Skeletal muscle cell (primary cell): Measurements from ENCODE around the gene PARP6.
A peak's percentile ranks its signal among the peaks of the same experiment; 100 is the strongest.
"Not testable (repeated sequence)": the region's sequence is repeated elsewhere in the genome, so short reads cannot be mapped to it uniquely, and the experiment has no call there.

ENCODE experiments used
- DNase-seq: peaks from one replicate; pipeline ENCODE4 v3.0.0-alpha.2; 2010; ENCODE audit warnings: low read depth
- H3K4me3 ChIP-seq: 2 replicates; pipeline ENCODE4 v1.5.1; 2011; ENCODE audit warnings: low read depth, mild to moderate bottlenecking, control low read depth, low read length, moderate library complexity

Gene PARP6

GRCh38 chr15:72285402-72285801 is 13.0 kb upstream of the PARP6 start:
- no peak for DNase-seq
- H3K4me3 ChIP-seq: no peak overlapping the region

GRCh38 chr15:72284781-72285180 is 12.4 kb upstream of the PARP6 start:
- no peak overlapping the region for H3K4me3 ChIP-seq
- no peak for DNase-seq

GRCh38 chr15:72281713-72282112 is 9.4 kb upstream of the PARP6 start:
- no peak overlapping the region for H3K4me3 ChIP-seq
- no peak for DNase-seq

GRCh38 chr15:72280751-72281150 is 8.4 kb upstream of the PARP6 start:
- DNase-seq: no peak
- no peak overlapping the region for H3K4me3 ChIP-seq

- H3K4me3 ChIP-seq: no peak overlapping the region
- DNase-seq: no peak
Observed at GRCh38 chr15:72278737-72279136, 6.4 kb upstream of the PARP6 start.

- H3K4me3 ChIP-seq: no peak overlapping the region
- no peak for DNase-seq
Observed at GRCh38 chr15:72276326-72276700, 4.0 kb upstream of the PARP6 start.

- DNase-seq: peak; percentile 24
- not testable (repeated sequence) for H3K4me3 ChIP-seq
Observed at GRCh38 chr15:72275635-72276325, 3.4 kb upstream of the PARP6 start.

- H3K4me3 ChIP-seq: peak overlapping the region; percentile 77
- DNase-seq: no peak
Observed at GRCh38 chr15:72272997-72273352, 621 bp upstream of the PARP6 start.

- peak overlapping the region; percentile 77 for H3K4me3 ChIP-seq
- DNase-seq: no peak
Observed at GRCh38 chr15:72271895-72272212, 500 bp downstream of the PARP6 start.

- DNase-seq: no peak
Observed at GRCh38 chr15:72271221-72271620, 1.1 kb downstream of the PARP6 start.

GRCh38 chr15:72269739-72270138 is 2.6 kb downstream of the PARP6 start:
- H3K4me3 ChIP-seq: no peak overlapping the region
- DNase-seq: no peak

More at GRCh38 chr15:72271221-72271620, 1.1 kb downstream of the PARP6 start:
- H3K4me3 ChIP-seq: peak overlapping the region; percentile 77

- DNase-seq: no peak
Observed at GRCh38 chr15:72265031-72265430, 7.3 kb downstream of the PARP6 start.

GRCh38 chr15:72252663-72253299 is 19.6 kb downstream of the PARP6 start:
- H3K4me3 ChIP-seq: no peak overlapping the region
- no peak for DNase-seq

More at GRCh38 chr15:72265031-72265430, 7.3 kb downstream of the PARP6 start:
- H3K4me3 ChIP-seq: no peak overlapping the region

GRCh38 chr15:72249142-72249810 is 23.1 kb downstream of the PARP6 start:
- H3K4me3 ChIP-seq: no peak overlapping the region
- DNase-seq: no peak

GRCh38 chr15:72248514-72248913 is 23.8 kb downstream of the PARP6 start:
- no peak overlapping the region for H3K4me3 ChIP-seq
- no peak for DNase-seq

- DNase-seq: no peak
- no peak overlapping the region for H3K4me3 ChIP-seq
Observed at GRCh38 chr15:72242775-72243370, 29.5 kb downstream of the PARP6 start.

- H3K4me3 ChIP-seq: no peak overlapping the region
- no peak for DNase-seq
Observed at GRCh38 chr15:72239652-72240051, 32.7 kb downstream of the PARP6 start.

- DNase-seq: no peak
- no peak overlapping the region for H3K4me3 ChIP-seq
Observed at GRCh38 chr15:72238586-72238985, 33.8 kb downstream of the PARP6 start.

GRCh38 chr15:72237853-72238224 is 34.5 kb downstream of the PARP6 start:
- no peak overlapping the region for H3K4me3 ChIP-seq

GRCh38 chr15:72237029-72237852 is 35.1 kb downstream of the PARP6 start:
- H3K4me3 ChIP-seq: peak overlapping the region; percentile 22

More at GRCh38 chr15:72237853-72238224, 34.5 kb downstream of the PARP6 start:
- DNase-seq: no peak

More at GRCh38 chr15:72237029-72237852, 35.1 kb downstream of the PARP6 start:
- peak; percentile 95 for DNase-seq
